Thymus (tissue), 11 donors: ENCODE results near the gene RALB. TPM values are rescaled to one million over a fixed set of nuclear protein-coding genes. Genes with fewer than 3 reads are reported as not detected.
A peak's percentile ranks its signal among the peaks of the same experiment; 100 is the strongest.

Experiments
- DNase-seq, 9 donors: peaks; one replicate each; pipeline ENCODE4 v3.0.0-alpha.2; 2013; ENCODE audit warnings: low spot score in 9 of 9, low read depth in 6 of 9, missing footprints in 1 of 9
- H3K27ac ChIP-seq, 2 donors: one replicate each; pipeline ENCODE4 v1.5.1; 2013; ENCODE audit warnings: control low read depth in 1 of 2, low read depth in 1 of 2, low read length in 1 of 2, mild to moderate bottlenecking in 1 of 2, moderate library complexity in 1 of 2
- H3K27me3 ChIP-seq, 2 donors: one replicate each; pipeline ENCODE4 v1.5.1; 2013; ENCODE audit warnings: low read length in 1 of 2; ENCODE audit not compliant: control insufficient read depth in 2 of 2, insufficient read depth in 1 of 2
- H3K36me3 ChIP-seq, 2 donors: one replicate each; pipeline ENCODE4 v1.5.1; 2013; ENCODE audit warnings: low read length in 1 of 2, mild to moderate bottlenecking in 1 of 2, moderate library complexity in 1 of 2; ENCODE audit not compliant: control insufficient read depth in 2 of 2, insufficient read depth in 2 of 2
- H3K4me1 ChIP-seq, 2 donors: one replicate each; pipeline ENCODE4 v1.5.1; 2013; ENCODE audit warnings: low read length in 2 of 2; ENCODE audit not compliant: control insufficient read depth in 2 of 2, insufficient read depth in 2 of 2
- H3K4me3 ChIP-seq, 2 donors: one replicate each; pipeline ENCODE4 v1.5.1; 2013; ENCODE audit warnings: low read length in 2 of 2, control low read depth in 1 of 2, mild to moderate bottlenecking in 1 of 2
- H3K9me3 ChIP-seq, 2 donors: one replicate each; pipeline ENCODE4 v1.5.1; 2013; ENCODE audit warnings: low read length in 1 of 2, mild to moderate bottlenecking in 1 of 2; ENCODE audit not compliant: control insufficient read depth in 2 of 2, insufficient read depth in 1 of 2
- WGBS: extraction: QIAGEN DNeasy Blood & Tissue Kit; methylation state at CpG from one replicate; pipeline ENCODE4 v1.1.7; 2013; 5-methylcytosine and 5-hydroxymethylcytosine counted together
- polyA plus RNA-seq: library from polyadenylated mRNA; stranded (reverse); fragments of 200-250 nt; gene quantifications from one replicate; pipeline ENCODE4 v1.2.3, GENCODE V29; 2013
- total RNA-seq: library from RNA; stranded (reverse); fragments of 120-200 nt; gene quantifications from one replicate; pipeline ENCODE4 v1.2.4, GENCODE V29; 2013
- donor health status: healthy.

RALB gene
- total and polyA plus RNA-seq, 2 donors: 23.5 to 32.2 TPM

- Histone ChIP-seq H3K27me3 (peaks cover 20 to 57% of the 10 kb centered on the region in 2 donors), H3K36me3 (no peaks in the 10 kb centered on the region), H3K27ac (no peak overlapping the region)
These were observed 85.4 kb downstream of the RALB start for GRCh38 chr2:120338015-120338414.

GRCh38 chr2:120341977-120342376 is 89.3 kb downstream of the RALB start:
- H3K36me3 ChIP-seq: no peaks in the 10 kb centered on the region
- H3K9me3 ChIP-seq: no peaks in the 10 kb centered on the region
- 42% methylated on average over 7 of the region's 7 CpGs for WGBS
- no peak for DNase-seq
- H3K27ac ChIP-seq: no peak overlapping the region
- peaks cover 0 to 2% of the 10 kb centered on the region in 2 donors for H3K4me1 ChIP-seq
- H3K27me3 ChIP-seq: peaks cover 58 to 80% of the 10 kb centered on the region in 2 donors
- no peak overlapping the region for H3K4me3 ChIP-seq

More at GRCh38 chr2:120338015-120338414, 85.4 kb downstream of the RALB start:
- H3K4me3 ChIP-seq: no peak overlapping the region
- 86% methylated on average over 1 of the region's 1 CpG for WGBS
- DNase-seq: no peak
- peaks cover 0 to 2% of the 10 kb centered on the region in 2 donors for H3K4me1 ChIP-seq
- H3K9me3 ChIP-seq: no peaks in the 10 kb centered on the region

GRCh38 chr2:120342446-120342845 is 89.8 kb downstream of the RALB start:
- DNase-seq: no peak
- H3K4me3 ChIP-seq: no peak overlapping the region
- no peaks in the 10 kb centered on the region for H3K9me3 ChIP-seq
- H3K36me3 ChIP-seq: no peaks in the 10 kb centered on the region
- H3K27ac ChIP-seq: no peak overlapping the region
- H3K4me1 ChIP-seq: peaks cover 0 to 2% of the 10 kb centered on the region in 2 donors
- peaks cover 62 to 82% of the 10 kb centered on the region in 2 donors for H3K27me3 ChIP-seq
- WGBS: 38% methylated on average over 7 of the region's 7 CpGs

GRCh38 chr2:120343100-120343432 is 90.4 kb downstream of the RALB start:
- no peak for DNase-seq
- H3K4me3 ChIP-seq: no peak overlapping the region
- H3K4me1 ChIP-seq: peaks cover 0 to 2% of the 10 kb centered on the region in 2 donors
- 33% methylated on average over 5 of the region's 5 CpGs for WGBS
- no peak overlapping the region for H3K27ac ChIP-seq
- peaks cover 67 to 88% of the 10 kb centered on the region in 2 donors for H3K27me3 ChIP-seq
- H3K36me3 ChIP-seq: no peaks in the 10 kb centered on the region
- H3K9me3 ChIP-seq: no peaks in the 10 kb centered on the region

GRCh38 chr2:120343433-120344105 is 90.9 kb downstream of the RALB start:
- WGBS: 5% methylated on average over 43 of the region's 43 CpGs
- Histone ChIP-seq H3K4me3 (no peak overlapping the region), H3K36me3 (no peaks in the 10 kb centered on the region), H3K4me1 (peaks cover 0 to 2% of the 10 kb centered on the region in 2 donors), H3K27me3 (peaks cover 69 to 90% of the 10 kb centered on the region in 2 donors), H3K9me3 (no peaks in the 10 kb centered on the region), H3K27ac (no peak overlapping the region)
- DNase-seq: peak in 4 of 9 donors; percentile 13 to 44 (median 26)

Other genes with a start within 250 kb of the RALB start
- 9.3 TPM for gene EPB41L5, start 239.8 kb upstream of the RALB start, total RNA-seq
- gene EPB41L5, start 239.8 kb upstream of the RALB start, polyA plus RNA-seq: 4.9 TPM
- 8.1 TPM for gene TMEM185B, start 29.5 kb upstream of the RALB start, total RNA-seq
- 7.0 TPM for gene TMEM185B, start 29.5 kb upstream of the RALB start, polyA plus RNA-seq
- gene INHBB, start 93.3 kb downstream of the RALB start, total RNA-seq: 0.09 TPM
- 9.0 TPM for gene INHBB, start 93.3 kb downstream of the RALB start, polyA plus RNA-seq